ENCODE measurements around the gene HLA-C.
"Not testable (repeated sequence)": the region's sequence is repeated elsewhere in the genome, so short reads cannot be mapped to it uniquely, and the experiment has no call there.

HLA-C gene

GRCh38 chr6:31246051-31246521 lies 25.8 kb downstream of the HLA-C start:
- Histone ChIP-seq H3K9me3 (ENCODE audit: control insufficient read depth, low read length) (peaks cover 26% of the 10 kb centered on the region), H3K9ac (ENCODE audit: low read length) (no peak overlapping the region), H3K27me3 (replicated peaks; ENCODE audit: control insufficient read depth, insufficient read depth, low read length) (peaks cover 20% of the 10 kb centered on the region), H3K4me3 (ENCODE audit: low read length) (no peak overlapping the region), H3K36me3 (ENCODE audit: control insufficient read depth, insufficient read depth, low read length, severe bottlenecking) (no peaks in the 10 kb centered on the region), H3K4me1 (ENCODE audit: control insufficient read depth, insufficient read depth, low read length) (no peaks in the 10 kb centered on the region)
- peak; percentile 41 for DNase-seq (ENCODE audit: low read depth)

GRCh38 chr6:31243508-31243907 lies 28.4 kb downstream of the HLA-C start:
- Histone ChIP-seq H3K27me3 (replicated peaks; ENCODE audit: control insufficient read depth, insufficient read depth, low read length) (peaks cover 15% of the 10 kb centered on the region), H3K36me3 (ENCODE audit: control insufficient read depth, insufficient read depth, low read length, severe bottlenecking) (no peaks in the 10 kb centered on the region), H3K4me1 (ENCODE audit: control insufficient read depth, insufficient read depth, low read length) (no peaks in the 10 kb centered on the region), H3K9me3 (ENCODE audit: control insufficient read depth, low read length) (peaks cover 21% of the 10 kb centered on the region), H3K9ac (ENCODE audit: low read length) (no peak overlapping the region), H3K4me3 (ENCODE audit: low read length) (no peak overlapping the region)
- DNase-seq (ENCODE audit: low read depth), result no peak

GRCh38 chr6:31239854-31240253 lies 32.0 kb downstream of the HLA-C start:
- H3K4me3 ChIP-seq (ENCODE audit: low read length), result no peak overlapping the region
- no peak for DNase-seq (ENCODE audit: low read depth)
- H3K9ac ChIP-seq (ENCODE audit: low read length), result no peak overlapping the region
- peaks cover 27% of the 10 kb centered on the region for H3K27me3 ChIP-seq (replicated peaks; ENCODE audit: control insufficient read depth, insufficient read depth, low read length)
- H3K9me3 ChIP-seq (ENCODE audit: control insufficient read depth, low read length), result peaks cover 6% of the 10 kb centered on the region
- no peaks in the 10 kb centered on the region for H3K4me1 ChIP-seq (ENCODE audit: control insufficient read depth, insufficient read depth, low read length)
- H3K36me3 ChIP-seq (ENCODE audit: control insufficient read depth, insufficient read depth, low read length, severe bottlenecking), result no peaks in the 10 kb centered on the region

- peaks cover 43% of the 10 kb centered on the region for H3K27me3 ChIP-seq (replicated peaks; ENCODE audit: control insufficient read depth, insufficient read depth, low read length)
- H3K9me3 ChIP-seq (ENCODE audit: control insufficient read depth, low read length); H3K9ac ChIP-seq (ENCODE audit: low read length); H3K4me1 ChIP-seq (ENCODE audit: control insufficient read depth, insufficient read depth, low read length); H3K36me3 ChIP-seq (ENCODE audit: control insufficient read depth, insufficient read depth, low read length, severe bottlenecking); H3K4me3 ChIP-seq (ENCODE audit: low read length); DNase-seq (ENCODE audit: low read depth): not testable (repeated sequence)
These were observed 37.8 kb downstream of the HLA-C start for GRCh38 chr6:31234101-31234500.

GRCh38 chr6:31228476-31228875 lies 43.4 kb downstream of the HLA-C start:
- H3K27me3 ChIP-seq (replicated peaks; ENCODE audit: control insufficient read depth, insufficient read depth, low read length), result peaks cover 36% of the 10 kb centered on the region
- H3K4me1 ChIP-seq (ENCODE audit: control insufficient read depth, insufficient read depth, low read length), result no peaks in the 10 kb centered on the region
- no peak for DNase-seq (ENCODE audit: low read depth)
- no peaks in the 10 kb centered on the region for H3K36me3 ChIP-seq (ENCODE audit: control insufficient read depth, insufficient read depth, low read length, severe bottlenecking)
- H3K9me3 ChIP-seq (ENCODE audit: control insufficient read depth, low read length), result no peaks in the 10 kb centered on the region
- no peak overlapping the region for H3K4me3 ChIP-seq (ENCODE audit: low read length)
- H3K9ac ChIP-seq (ENCODE audit: low read length), result no peak overlapping the region

GRCh38 chr6:31227143-31227542 lies 44.7 kb downstream of the HLA-C start:
- no peak for DNase-seq (ENCODE audit: low read depth)
- no peak overlapping the region for H3K9ac ChIP-seq (ENCODE audit: low read length)
- no peaks in the 10 kb centered on the region for H3K36me3 ChIP-seq (ENCODE audit: control insufficient read depth, insufficient read depth, low read length, severe bottlenecking)
- H3K4me3 ChIP-seq (ENCODE audit: low read length), result no peak overlapping the region
- no peaks in the 10 kb centered on the region for H3K9me3 ChIP-seq (ENCODE audit: control insufficient read depth, low read length)
- peaks cover 31% of the 10 kb centered on the region for H3K27me3 ChIP-seq (replicated peaks; ENCODE audit: control insufficient read depth, insufficient read depth, low read length)
- no peaks in the 10 kb centered on the region for H3K4me1 ChIP-seq (ENCODE audit: control insufficient read depth, insufficient read depth, low read length)

- H3K9ac ChIP-seq (ENCODE audit: low read length), result no peak overlapping the region
- peaks cover 21% of the 10 kb centered on the region for H3K27me3 ChIP-seq (replicated peaks; ENCODE audit: control insufficient read depth, insufficient read depth, low read length)
- H3K4me1 ChIP-seq (ENCODE audit: control insufficient read depth, insufficient read depth, low read length), result no peaks in the 10 kb centered on the region
- H3K9me3 ChIP-seq (ENCODE audit: control insufficient read depth, low read length), result no peaks in the 10 kb centered on the region
- no peaks in the 10 kb centered on the region for H3K36me3 ChIP-seq (ENCODE audit: control insufficient read depth, insufficient read depth, low read length, severe bottlenecking)
- DNase-seq (ENCODE audit: low read depth), result no peak
- no peak overlapping the region for H3K4me3 ChIP-seq (ENCODE audit: low read length)
These were observed 46.2 kb downstream of the HLA-C start for GRCh38 chr6:31225735-31226134.

GRCh38 chr6:31222496-31222895 lies 49.4 kb downstream of the HLA-C start:
- no peak for DNase-seq (ENCODE audit: low read depth)
- no peak overlapping the region for H3K4me3 ChIP-seq (ENCODE audit: low read length)
- no peaks in the 10 kb centered on the region for H3K36me3 ChIP-seq (ENCODE audit: control insufficient read depth, insufficient read depth, low read length, severe bottlenecking)
- H3K27me3 ChIP-seq (replicated peaks; ENCODE audit: control insufficient read depth, insufficient read depth, low read length), result peaks cover 8% of the 10 kb centered on the region
- H3K4me1 ChIP-seq (ENCODE audit: control insufficient read depth, insufficient read depth, low read length), result no peaks in the 10 kb centered on the region
- no peaks in the 10 kb centered on the region for H3K9me3 ChIP-seq (ENCODE audit: control insufficient read depth, low read length)
- no peak overlapping the region for H3K9ac ChIP-seq (ENCODE audit: low read length)
